HCEC 1CT (cell line): ENCODE results near the gene DGCR2.
"Not testable (repeated sequence)": the region's sequence is repeated elsewhere in the genome, so short reads cannot be mapped to it uniquely, and the experiment has no call there.

ENCODE experiments used
- DNase-seq: peaks from one replicate; pipeline ENCODE4 v3.0.0-alpha.2; 2017

Gene DGCR2

DNA sequence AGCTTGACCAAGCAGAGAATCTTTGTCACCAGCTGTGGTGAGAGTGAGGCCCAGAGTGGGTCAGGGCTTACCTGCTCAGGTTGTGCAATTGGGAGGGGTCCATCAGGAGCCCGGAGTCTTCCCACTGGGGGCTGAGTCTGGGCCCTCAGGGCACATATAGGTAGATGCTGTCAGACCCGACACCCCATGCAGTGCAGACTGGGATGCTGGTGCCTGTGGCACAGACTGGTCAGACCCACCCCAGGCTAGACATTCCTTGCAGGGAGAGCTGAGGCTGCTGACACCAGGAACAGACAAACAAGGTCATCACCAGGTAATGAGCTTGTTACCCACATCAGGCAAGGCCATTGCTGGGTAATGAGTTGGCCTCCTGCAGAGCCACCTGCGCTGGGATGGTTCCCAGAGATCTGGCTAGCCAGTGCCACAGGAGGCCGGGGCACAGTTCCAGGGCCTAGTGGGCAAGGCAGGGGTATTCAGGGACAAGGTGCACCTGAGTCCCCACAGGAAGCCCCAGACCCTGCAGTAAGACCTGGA is 97.2 kb downstream of the DGCR2 start:
- DNase-seq: not testable (repeated sequence)

DNA sequence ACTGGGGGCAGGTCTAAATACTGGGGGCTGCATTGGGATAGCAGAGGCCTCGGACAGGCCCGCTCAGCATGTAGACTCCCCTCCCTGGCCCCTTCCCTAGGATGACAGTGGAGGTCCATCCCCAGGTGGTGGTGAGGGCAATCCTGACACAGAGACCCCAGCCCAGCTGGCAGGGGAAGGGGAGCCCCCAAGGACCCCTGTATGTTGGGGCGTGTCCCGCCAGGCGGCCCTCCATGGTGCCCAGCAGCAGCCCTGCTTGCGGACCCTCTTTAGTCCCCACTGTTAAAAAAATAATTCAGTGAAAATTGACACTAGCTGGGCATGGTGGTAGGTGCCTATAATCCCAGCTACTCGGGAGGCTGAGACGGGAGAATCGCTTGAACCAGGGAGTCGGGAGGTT is 98.3 kb downstream of the DGCR2 start:
- DNase-seq: not testable (repeated sequence)

- DNase-seq: no peak
Measured at GRCh38 chr22:19022755-19023154, 99.5 kb downstream of the DGCR2 start.

DNA sequence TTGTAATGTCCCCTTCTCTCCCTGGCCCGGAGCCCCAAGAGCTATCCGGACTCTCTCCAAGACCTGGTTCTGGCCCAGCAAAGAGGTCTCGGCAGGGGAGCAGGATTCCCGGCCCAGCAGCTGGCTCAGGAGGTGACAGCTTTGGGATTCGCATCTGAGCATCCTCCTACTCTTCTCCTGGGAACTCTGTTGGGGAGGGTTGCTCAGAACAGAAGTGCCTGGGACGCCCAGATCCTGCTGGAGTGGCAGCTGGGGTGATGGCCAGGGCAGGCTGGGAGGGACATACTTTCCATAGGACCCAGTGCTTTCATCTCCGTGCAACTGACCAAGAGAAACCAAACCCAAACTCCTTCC is 102.6 kb downstream of the DGCR2 start:
- DNase-seq: no peak

DNA sequence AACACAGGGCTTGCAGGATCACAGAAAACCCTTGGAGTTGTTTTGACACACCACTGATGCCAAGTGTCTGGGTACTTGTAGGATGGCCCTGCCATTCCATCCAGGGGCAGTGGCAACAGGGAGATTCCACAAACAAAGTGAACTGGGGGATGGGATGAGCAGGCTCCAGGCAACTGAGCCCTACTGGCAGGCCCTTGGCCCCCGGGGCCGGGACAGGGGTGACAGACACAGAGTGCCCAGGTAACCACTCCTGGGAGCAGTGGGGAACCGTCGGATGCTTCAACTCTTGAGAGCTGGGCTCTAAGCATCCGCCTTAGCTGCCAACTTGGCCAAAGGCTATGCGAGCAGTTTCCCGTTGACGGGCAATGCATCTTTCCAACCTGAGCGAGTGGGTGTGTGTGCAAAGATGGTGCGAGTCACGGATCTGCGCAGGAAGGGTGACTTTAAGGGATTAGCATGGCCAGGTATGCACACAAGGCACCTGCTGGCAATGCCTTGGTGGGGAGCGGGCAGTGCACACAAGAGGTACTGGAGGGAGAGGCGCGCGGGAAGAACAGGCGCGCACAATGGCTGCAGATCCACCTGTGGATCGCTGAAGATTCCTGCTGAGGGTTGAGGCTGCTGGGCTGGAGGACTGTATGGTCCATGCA is 103.1 kb downstream of the DGCR2 start:
- no peak for DNase-seq

DNA sequence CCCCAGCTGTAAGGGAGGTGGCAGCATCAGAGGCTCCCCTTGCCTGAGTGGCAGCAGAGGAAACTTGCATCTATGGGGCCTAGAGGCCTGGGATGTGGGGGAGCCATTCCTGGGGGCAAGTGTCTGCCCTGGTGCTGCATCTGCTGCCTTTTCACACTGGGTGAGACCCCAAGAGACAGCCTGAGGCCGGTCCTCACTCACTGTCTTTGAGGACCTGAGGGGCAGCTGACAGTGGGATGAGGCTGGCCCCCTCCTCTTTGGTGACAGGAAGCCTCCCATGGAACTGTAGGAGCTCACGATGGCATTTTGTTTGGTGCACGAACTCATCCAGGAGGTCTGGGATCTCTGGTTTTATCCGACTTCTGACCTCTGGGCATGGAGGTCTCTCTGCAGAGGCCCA is 104.0 kb downstream of the DGCR2 start:
- DNase-seq: no peak

DNA sequence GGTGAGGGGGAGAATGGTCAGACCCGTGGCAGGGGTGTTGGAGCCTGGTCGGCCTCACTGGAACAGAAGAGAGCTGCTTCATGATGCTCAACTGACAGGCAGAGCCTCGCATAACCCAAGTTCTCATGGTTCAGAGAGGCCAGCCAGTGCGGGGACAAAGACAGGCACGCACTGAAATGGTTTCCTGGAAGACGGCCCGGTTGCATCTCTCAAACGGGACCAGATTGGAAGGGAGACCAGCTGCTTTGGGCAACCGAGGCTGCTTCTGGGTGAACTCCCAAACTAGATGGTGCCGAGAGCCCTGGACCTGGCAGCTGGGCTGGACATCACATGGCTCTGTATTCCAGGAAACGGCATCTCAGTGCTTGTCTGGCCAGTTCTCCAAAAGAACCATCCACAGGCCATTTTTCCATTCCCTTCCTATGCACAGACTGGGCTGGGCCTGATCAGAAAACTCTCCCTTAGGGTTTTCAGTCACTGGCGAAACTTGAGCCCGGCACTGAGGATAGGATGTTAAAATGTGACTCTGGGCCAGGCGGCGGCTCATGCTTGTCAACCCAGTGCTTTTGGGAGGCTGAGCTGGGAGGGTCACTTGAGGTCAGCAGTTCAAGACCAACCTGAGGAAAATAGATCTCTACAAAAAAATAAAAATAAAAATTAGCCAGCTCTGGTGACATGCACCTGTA is 106.0 kb downstream of the DGCR2 start:
- no peak for DNase-seq

GRCh38 chr22:19014886-19015285 is 107.3 kb downstream of the DGCR2 start:
- DNase-seq: no peak

DNA sequence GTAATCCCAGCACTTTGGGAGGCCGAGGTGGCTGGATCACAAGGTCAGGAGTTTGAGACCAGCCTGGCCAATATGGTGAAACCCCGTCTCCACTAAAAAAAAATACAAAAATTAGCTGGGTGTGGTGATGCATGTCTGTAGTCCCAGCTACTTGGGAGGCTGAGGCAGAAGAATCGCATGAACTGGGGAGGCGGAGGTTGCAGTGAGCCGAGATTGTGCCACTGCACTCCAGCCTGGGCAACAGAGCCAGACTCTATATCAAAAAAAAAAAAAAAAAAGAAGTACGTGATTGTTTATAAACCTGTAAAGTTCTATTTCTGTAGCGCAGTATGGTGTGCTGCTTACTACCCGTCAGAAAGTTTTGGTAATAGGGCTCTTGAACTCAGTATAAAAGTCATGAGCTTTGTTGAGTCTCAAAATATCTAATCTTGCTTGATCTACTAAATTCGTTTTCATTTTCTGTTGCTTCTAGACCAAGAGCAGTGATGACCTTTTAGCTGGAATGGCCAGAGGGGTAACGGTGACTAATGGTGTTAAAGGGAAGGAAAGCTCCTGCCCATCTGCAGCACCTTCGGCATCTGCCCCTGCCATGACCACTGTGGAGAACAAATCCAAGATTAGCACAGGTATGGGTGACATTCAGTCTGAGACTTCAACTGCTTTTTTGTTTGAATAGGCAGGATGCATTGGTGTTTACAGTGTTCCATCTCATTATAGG is 108.2 kb downstream of the DGCR2 start:
- DNase-seq: not testable (repeated sequence)

GRCh38 chr22:19013411-19013810 is 108.8 kb downstream of the DGCR2 start:
- DNase-seq: not testable (repeated sequence)

- DNase-seq: no peak
Measured at GRCh38 chr22:19012308-19012986, 109.8 kb downstream of the DGCR2 start.

DNA sequence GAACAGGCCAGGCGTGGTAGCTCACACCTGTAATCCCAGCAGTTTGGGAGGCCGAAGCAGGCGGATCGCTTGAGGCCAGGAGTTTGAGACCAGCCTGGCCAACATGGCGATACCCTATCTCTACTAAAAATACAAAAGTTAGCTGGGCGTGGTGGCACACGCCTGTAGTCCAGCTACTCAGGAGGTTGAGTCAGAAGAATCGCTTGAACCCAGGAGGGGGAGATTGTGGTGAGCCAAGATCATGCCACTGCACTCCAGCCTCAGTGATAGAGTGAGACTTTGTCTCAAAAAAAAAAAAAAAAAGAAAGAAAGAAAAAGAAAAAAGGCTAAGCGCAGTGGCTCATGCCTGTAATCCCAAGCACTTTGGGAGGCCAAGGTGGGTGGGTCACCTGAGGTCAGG is 110.6 kb downstream of the DGCR2 start:
- DNase-seq: not testable (repeated sequence)

GRCh38 chr22:19011075-19011474 is 111.1 kb downstream of the DGCR2 start:
- DNase-seq: no peak

- DNase-seq: no peak
Measured at GRCh38 chr22:19005905-19006304, 116.3 kb downstream of the DGCR2 start.

- no peak for DNase-seq
Measured at GRCh38 chr22:19004471-19004870, 117.7 kb downstream of the DGCR2 start.

DNA sequence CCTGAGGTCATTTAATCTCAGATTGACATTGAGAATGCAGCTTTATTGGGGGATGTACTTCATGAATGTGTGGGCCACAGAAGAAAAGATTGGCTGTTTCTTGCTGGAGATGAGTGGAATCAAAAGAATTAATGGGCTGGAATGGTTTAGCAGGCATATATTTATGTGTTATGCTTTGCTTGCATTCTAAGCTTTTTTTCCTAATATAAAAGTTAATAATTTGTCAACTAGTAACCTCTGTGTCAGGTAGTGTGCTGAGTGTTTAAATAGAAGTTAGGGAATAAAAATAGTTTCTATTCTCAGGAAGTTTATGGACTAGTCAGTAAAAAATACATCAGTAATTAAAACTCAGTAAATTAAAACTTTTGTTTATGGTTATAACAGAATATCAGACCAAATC is 118.7 kb downstream of the DGCR2 start:
- DNase-seq: no peak

GRCh38 chr22:19002684-19003038 is 119.6 kb downstream of the DGCR2 start:
- DNase-seq: no peak

- no peak for DNase-seq
Measured at GRCh38 chr22:19001204-19001603, 121.0 kb downstream of the DGCR2 start.

DNA sequence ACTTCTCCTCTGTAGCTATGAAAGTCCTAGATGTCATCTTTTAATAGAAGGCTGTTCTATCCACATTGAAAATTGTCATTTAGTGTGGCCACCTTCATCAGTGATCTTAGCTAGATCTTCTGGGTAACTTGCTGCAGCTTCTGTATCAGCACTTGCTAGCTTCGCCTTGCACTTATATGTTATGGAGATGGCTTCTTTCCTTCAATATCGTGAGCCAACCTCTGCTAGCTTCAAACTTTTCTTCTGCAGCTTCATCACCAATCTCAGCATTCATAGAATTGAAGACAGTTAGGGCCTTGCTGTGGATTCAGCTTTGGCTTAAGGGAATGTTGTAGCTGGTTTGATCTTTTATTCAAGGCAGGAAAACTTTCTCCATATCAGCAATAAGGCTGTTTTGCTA is 122.1 kb downstream of the DGCR2 start:
- not testable (repeated sequence) for DNase-seq

GRCh38 chr22:18999416-18999815 is 122.8 kb downstream of the DGCR2 start:
- DNase-seq: no peak

GRCh38 chr22:18999008-18999407 is 123.2 kb downstream of the DGCR2 start:
- DNase-seq: no peak

GRCh38 chr22:18997925-18998315 is 124.3 kb downstream of the DGCR2 start:
- no peak for DNase-seq

DNA sequence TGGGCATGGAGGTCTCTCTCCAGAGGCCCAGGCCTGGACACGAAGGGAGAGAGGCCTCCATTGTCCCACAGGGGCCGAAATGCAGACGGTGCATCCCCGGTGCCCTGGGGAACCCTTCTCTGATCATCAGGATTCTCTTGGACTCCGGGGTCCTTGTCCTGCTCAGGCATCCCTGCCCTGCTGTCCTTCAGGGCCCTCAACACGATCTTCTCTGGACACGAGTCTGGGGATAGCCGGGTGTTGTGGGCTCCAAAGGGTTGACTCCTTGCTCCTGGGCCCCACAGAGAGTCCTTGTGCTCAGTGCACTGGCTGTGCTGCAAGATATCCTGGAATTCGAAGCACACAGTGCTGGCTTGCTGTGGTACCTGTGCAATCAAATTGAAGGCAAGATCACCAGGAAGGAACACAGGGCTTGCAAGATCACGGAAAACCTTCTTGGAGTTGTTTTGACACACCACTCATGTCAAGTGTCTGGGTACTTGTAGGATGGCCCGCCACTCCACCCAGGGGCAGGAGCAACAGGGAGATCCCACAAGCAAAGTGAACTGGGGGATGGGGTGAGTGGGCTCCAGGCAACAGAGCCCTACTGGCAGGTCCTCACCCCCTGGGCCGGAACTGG is 124.8 kb downstream of the DGCR2 start:
- no peak for DNase-seq
